ENCODE measurements around the gene CHCHD6.

- TF ChIP-seq, protein P1, sequence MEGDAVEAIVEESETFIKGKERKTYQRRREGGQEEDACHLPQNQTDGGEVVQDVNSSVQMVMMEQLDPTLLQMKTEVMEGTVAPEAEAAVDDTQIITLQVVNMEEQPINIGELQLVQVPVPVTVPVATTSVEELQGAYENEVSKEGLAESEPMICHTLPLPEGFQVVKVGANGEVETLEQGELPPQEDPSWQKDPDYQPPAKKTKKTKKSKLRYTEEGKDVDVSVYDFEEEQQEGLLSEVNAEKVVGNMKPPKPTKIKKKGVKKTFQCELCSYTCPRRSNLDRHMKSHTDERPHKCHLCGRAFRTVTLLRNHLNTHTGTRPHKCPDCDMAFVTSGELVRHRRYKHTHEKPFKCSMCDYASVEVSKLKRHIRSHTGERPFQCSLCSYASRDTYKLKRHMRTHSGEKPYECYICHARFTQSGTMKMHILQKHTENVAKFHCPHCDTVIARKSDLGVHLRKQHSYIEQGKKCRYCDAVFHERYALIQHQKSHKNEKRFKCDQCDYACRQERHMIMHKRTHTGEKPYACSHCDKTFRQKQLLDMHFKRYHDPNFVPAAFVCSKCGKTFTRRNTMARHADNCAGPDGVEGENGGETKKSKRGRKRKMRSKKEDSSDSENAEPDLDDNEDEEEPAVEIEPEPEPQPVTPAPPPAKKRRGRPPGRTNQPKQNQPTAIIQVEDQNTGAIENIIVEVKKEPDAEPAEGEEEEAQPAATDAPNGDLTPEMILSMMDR (conservative IDR thresholded peaks at IDR 0.05), result no peak
- no peak for TF ChIP-seq EZH2 (IDR thresholded peaks at IDR 0.05; ENCODE audit: low read depth)
These were observed 54.8 kb downstream of the CHCHD6 start for GRCh38 chr3:126758882-126759281.

Data from PC-9 (cell line).